Bronchial epithelial cell (primary cell): Measurements from ENCODE around the gene REG3A. TPM values are rescaled to one million over a fixed set of nuclear protein-coding genes. Genes with fewer than 3 reads are reported as not detected.

Experiments used
- DNase-seq: peaks from one replicate; pipeline ENCODE4 v3.0.0-alpha.2; 2010; ENCODE audit warnings: low read depth
- FAIRE-seq: peaks from 2 replicates; lab custom pipeline; 2011; peaks lifted over from hg19 to GRCh38; lab: Jason Lieb, UNC
- H3K27me3 ChIP-seq: 2 replicates; pipeline ENCODE4 v1.5.1; 2011; ENCODE audit warnings: low read length; ENCODE audit not compliant: control insufficient read depth, insufficient read depth
- H3K36me3 ChIP-seq: 2 replicates; pipeline ENCODE4 v1.5.1; 2011; ENCODE audit warnings: low read length; ENCODE audit not compliant: control insufficient read depth, insufficient read depth
- H3K4me3 ChIP-seq: 2 replicates; pipeline ENCODE4 v1.5.1; 2011; ENCODE audit warnings: mild to moderate bottlenecking, low read depth, low read length, control low read depth
- CTCF ChIP-seq: IDR thresholded peaks from 2 replicates; pipeline ENCODE4 v1.5.1; 2011; ENCODE audit warnings: mild to moderate bottlenecking, moderate library complexity, low read length, control low read depth, inconsistent platforms; ENCODE audit not compliant: insufficient read depth, severe bottlenecking
- total RNA-seq: library from RNA; depleted of rRNA; stranded (reverse); fragments of >200 nt; gene quantifications from 2 replicates; pipeline ENCODE4 v1.2.1, GENCODE V29; 2014

Gene REG3A
- total RNA-seq, 1 donor from 2014 or later, result not detected

GRCh38 chr2:79159030-79159429 is 523 bp downstream of the REG3A start:
- Histone ChIP-seq H3K36me3 (no peaks in the 10 kb centered on the region), H3K4me3 (no peak overlapping the region), H3K27me3 (no peaks in the 10 kb centered on the region)
- FAIRE-seq (no peak), DNase-seq (no peak)
- TF ChIP-seq CTCF, result no peak

GRCh38 chr2:79155826-79156476 is 3.6 kb downstream of the REG3A start:
- DNase-seq (no peak), FAIRE-seq (no peak)

GRCh38 chr2:79139423-79139822 is 20.1 kb downstream of the REG3A start:
- FAIRE-seq, result no peak
- no peak for TF ChIP-seq CTCF

More at GRCh38 chr2:79155826-79156476, 3.6 kb downstream of the REG3A start:
- no peaks in the 10 kb centered on the region for H3K36me3 ChIP-seq
- H3K4me3 ChIP-seq, result no peak overlapping the region
- TF ChIP-seq CTCF, result no peak
- H3K27me3 ChIP-seq, result no peaks in the 10 kb centered on the region

GRCh38 chr2:79138385-79138784 is 21.2 kb downstream of the REG3A start:
- Histone ChIP-seq H3K27me3 (no peaks in the 10 kb centered on the region), H3K4me3 (no peak overlapping the region), H3K36me3 (no peaks in the 10 kb centered on the region)
- no peak for TF ChIP-seq CTCF
- DNase-seq (no peak), FAIRE-seq (no peak)

More at GRCh38 chr2:79139423-79139822, 20.1 kb downstream of the REG3A start:
- Histone ChIP-seq H3K4me3 (no peak overlapping the region), H3K36me3 (no peaks in the 10 kb centered on the region), H3K27me3 (no peaks in the 10 kb centered on the region)
- DNase-seq, result no peak

GRCh38 chr2:79131687-79132086 is 27.9 kb downstream of the REG3A start:
- FAIRE-seq (no peak), DNase-seq (no peak)
- Histone ChIP-seq H3K36me3 (no peaks in the 10 kb centered on the region), H3K27me3 (no peaks in the 10 kb centered on the region), H3K4me3 (no peak overlapping the region)
- no peak for TF ChIP-seq CTCF

- FAIRE-seq, result no peak
- Histone ChIP-seq H3K4me3 (no peak overlapping the region), H3K36me3 (no peaks in the 10 kb centered on the region), H3K27me3 (no peaks in the 10 kb centered on the region)
- DNase-seq, result no peak
- no peak for TF ChIP-seq CTCF
Observed at GRCh38 chr2:79129804-79130203, 29.7 kb downstream of the REG3A start.
